NK-92 treated with Interleukin-12 subunit alpha and Interleukin-12 subunit beta, amount 100 ng/mL, for 24 hours (cell line): ENCODE results near the gene THAP11.
"Not testable (repeated sequence)": the region's sequence is repeated elsewhere in the genome, so short reads cannot be mapped to it uniquely, and the experiment has no call there.

ENCODE experiments used
- DNase-seq: peaks from one replicate; lab custom pipeline; 2025; lab: John Stamatoyannopoulos, UW

THAP11 gene

GRCh38 chr16:67862623-67863583 is 20.8 kb downstream of the THAP11 start:
- no peak for DNase-seq

GRCh38 chr16:67864044-67864443 is 21.9 kb downstream of the THAP11 start:
- not testable (repeated sequence) for DNase-seq

- DNase-seq, result no peak
Measured at GRCh38 chr16:67864594-67864993, 22.5 kb downstream of the THAP11 start.

- no peak for DNase-seq
Measured at GRCh38 chr16:67865318-67865717, 23.2 kb downstream of the THAP11 start.

- no peak for DNase-seq
Measured at GRCh38 chr16:67868290-67868689, 26.2 kb downstream of the THAP11 start.

- no peak for DNase-seq
Measured at GRCh38 chr16:67869653-67870052, 27.5 kb downstream of the THAP11 start.

- DNase-seq, result no peak
Measured at GRCh38 chr16:67871256-67871655, 29.1 kb downstream of the THAP11 start.

GRCh38 chr16:67872131-67872630 is 30.1 kb downstream of the THAP11 start:
- no peak for DNase-seq

- peak; percentile 68 for DNase-seq
Measured at GRCh38 chr16:67872631-67873434, 30.7 kb downstream of the THAP11 start, which contains the start of gene EDC4. Gene EDC4 (plus strand): TSS chr16:67873052. CDS start chr16:67873262, 210 bp downstream.

- no peak for DNase-seq
Measured at GRCh38 chr16:67873435-67874370, 31.6 kb downstream of the THAP11 start.

GRCh38 chr16:67874372-67874771 is 32.3 kb downstream of the THAP11 start:
- DNase-seq, result no peak

- DNase-seq, result no peak
Measured at GRCh38 chr16:67877064-67877463, 34.9 kb downstream of the THAP11 start.

- no peak for DNase-seq
Measured at GRCh38 chr16:67878232-67878631, 36.1 kb downstream of the THAP11 start.

GRCh38 chr16:67878846-67879245 is 36.7 kb downstream of the THAP11 start:
- DNase-seq, result no peak

- DNase-seq, result no peak
Measured at GRCh38 chr16:67879462-67879861, 37.3 kb downstream of the THAP11 start.

- no peak for DNase-seq
Measured at GRCh38 chr16:67879936-67880335, 37.8 kb downstream of the THAP11 start.

GRCh38 chr16:67880584-67880983 is 38.5 kb downstream of the THAP11 start:
- DNase-seq, result no peak

- no peak for DNase-seq
Measured at GRCh38 chr16:67881621-67882161, 39.6 kb downstream of the THAP11 start.

- no peak for DNase-seq
Measured at GRCh38 chr16:67882374-67883145, 40.4 kb downstream of the THAP11 start.

GRCh38 chr16:67883146-67883871 is 41.2 kb downstream of the THAP11 start:
- no peak for DNase-seq
